ENCODE measurements around the gene CNN3.

Gene CNN3

DNA sequence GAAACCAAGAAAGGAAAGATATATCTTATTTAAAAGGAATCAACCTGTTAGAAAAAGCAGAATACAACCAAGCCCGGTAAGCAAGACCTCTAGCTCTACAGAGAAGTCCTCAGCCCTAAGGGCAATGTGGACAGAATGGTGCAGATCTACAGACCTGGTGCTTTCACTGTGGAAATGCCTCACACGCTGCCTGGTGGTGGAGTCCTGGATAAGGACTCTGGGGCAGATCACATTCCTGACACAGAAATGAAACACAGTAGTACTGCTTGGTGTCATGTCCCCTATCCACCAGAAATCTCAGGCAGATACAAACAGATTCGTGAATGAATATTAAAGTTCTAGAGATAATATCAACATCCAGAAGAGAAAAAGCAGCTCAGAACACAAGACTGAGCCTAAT, 6.8 kb downstream of the CNN3 start:
- Mint-ChIP-seq H3K9me3 (no peaks in the 10 kb centered on the region), H3K4me3 (no peak overlapping the region), H3K4me1 (ENCODE audit: low read depth) (peaks cover 6% of the 10 kb centered on the region), H3K36me3 (ENCODE audit: low read depth) (no peaks in the 10 kb centered on the region), H3K27me3 (peaks cover 12% of the 10 kb centered on the region), H3K27ac (no peak overlapping the region)

DNA sequence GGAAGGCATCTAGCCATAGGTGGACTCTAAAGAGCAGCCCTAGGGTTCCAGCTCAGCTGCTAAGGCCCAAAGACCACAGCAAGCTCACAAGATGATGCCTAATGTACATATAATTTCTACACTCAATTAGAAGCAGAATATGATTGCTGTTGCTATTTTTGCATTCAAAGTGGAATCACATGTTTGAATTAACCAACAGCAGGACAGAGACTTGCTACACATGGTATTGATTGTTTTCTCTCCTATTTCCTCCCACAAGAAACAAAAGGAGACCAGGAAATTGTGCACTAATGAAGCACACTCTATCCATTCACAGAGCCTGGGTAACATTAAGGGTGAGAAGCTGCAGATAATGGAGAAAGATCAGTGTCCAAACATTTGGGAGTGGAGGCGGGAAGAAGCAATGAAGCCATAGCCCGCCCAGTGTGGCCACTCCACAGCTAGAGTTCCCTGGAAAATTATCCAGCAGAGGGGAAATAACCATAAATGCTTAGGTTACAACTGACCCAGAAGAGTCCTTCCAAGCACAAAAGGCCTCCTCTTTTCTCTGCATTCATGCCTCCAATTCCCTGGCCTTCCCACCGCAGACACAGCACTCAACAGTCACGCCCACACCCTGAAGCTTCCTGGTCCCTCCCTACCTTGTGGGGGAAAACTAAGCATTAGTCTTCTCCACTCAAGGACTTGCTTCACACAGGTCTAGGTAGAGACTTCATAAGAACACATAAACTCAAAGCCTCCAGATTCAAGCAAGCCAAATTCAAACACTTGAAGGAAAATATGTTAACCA, 7.5 kb downstream of the CNN3 start:
- H3K27me3 Mint-ChIP-seq, result peaks cover 6% of the 10 kb centered on the region
- H3K36me3 Mint-ChIP-seq (ENCODE audit: low read depth), result no peaks in the 10 kb centered on the region
- peaks cover under 1% of the 10 kb centered on the region for H3K4me1 Mint-ChIP-seq (ENCODE audit: low read depth)
- H3K27ac Mint-ChIP-seq, result no peak overlapping the region
- no peaks in the 10 kb centered on the region for H3K9me3 Mint-ChIP-seq
- no peak overlapping the region for H3K4me3 Mint-ChIP-seq

DNA sequence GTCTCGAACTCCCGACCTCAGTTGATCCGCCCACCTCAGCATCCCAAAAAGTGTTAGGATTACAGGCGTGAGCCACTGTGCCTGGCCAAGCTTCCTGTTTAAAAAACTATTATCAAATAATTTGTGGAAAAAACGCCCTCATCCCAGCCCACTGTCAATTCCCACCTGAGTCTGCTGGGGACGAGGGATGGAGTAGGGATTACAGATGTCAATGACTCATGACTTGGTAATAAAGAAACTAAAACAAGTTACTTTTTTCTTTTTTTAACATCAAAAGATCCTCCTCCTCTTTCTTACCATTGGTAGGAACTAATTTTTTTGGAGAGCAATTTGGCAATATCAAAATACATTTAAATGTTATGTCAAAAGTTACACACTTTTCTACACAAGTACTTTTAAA, 9.7 kb downstream of the CNN3 start:
- Mint-ChIP-seq H3K27me3 (no peaks in the 10 kb centered on the region), H3K36me3 (ENCODE audit: low read depth) (no peaks in the 10 kb centered on the region), H3K4me1 (ENCODE audit: low read depth) (no peaks in the 10 kb centered on the region), H3K9me3 (no peaks in the 10 kb centered on the region), H3K4me3 (no peak overlapping the region), H3K27ac (no peak overlapping the region)

DNA sequence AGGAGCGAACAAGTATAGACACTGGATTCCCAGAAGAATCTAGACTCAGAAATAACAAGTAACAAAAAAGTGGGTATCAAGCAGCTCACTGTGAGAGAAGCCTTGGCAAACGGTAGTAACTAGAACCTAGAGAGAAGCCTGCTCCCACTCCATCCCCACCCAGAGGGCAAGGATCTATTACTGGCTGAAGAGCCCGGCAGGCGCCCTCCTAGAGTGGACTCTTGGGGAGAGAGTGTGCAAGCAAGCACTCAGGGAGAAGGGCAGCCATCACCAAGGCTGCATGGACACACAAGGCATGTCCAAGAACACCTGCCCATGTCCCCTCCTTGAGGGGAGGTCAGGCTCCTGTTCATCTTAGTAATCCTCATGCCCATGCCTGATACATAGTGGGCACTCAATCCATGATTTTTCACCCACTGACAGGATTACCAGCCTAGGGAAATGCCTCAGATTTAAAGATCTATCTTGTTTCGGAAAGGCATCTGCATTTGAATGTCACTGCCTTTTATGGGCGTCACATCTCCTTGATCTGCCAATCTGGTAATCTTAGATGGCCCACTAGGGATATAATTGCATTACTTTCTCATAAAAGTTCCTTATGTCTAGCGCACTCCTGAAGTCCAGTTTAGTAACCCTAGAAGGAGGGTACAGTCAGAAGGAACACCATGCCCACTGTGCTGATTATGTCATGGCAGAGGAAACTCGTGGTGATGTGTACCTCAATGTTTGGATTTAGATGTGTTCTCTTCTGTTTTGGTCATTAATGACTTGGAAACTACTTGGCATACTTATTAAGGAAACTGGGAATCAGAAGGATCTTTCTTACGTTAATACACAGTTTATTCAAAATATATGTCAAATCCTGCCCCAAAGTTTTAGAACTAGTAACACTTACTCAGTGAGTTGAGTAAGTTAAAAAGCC, 14.4 kb downstream of the CNN3 start:
- Mint-ChIP-seq H3K4me3 (no peak overlapping the region), H3K36me3 (ENCODE audit: low read depth) (no peaks in the 10 kb centered on the region)

DNA sequence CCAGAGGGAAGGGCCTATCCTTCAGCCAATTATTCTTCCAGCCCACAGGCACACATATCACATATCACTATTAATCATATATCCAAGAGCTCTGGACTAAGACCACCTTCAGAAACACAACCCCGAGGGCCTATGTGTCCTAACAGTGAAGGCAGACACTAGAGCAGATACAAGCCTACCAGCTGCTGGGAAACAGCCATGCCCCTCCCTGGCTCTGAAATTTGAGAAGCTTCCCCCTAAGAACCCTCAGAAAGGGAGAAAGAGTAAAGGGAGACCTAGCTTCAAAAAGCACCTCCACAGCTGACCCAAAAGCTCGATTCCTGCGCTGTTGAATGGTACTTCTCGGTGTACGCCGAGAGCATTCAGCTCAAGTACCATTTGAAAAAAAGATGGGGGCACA, 17.4 kb downstream of the CNN3 start:
- H3K9me3 Mint-ChIP-seq, result no peaks in the 10 kb centered on the region
- H3K36me3 Mint-ChIP-seq (ENCODE audit: low read depth), result no peaks in the 10 kb centered on the region
- no peaks in the 10 kb centered on the region for H3K4me1 Mint-ChIP-seq (ENCODE audit: low read depth)
- H3K4me3 Mint-ChIP-seq, result no peak overlapping the region
- no peaks in the 10 kb centered on the region for H3K27me3 Mint-ChIP-seq
- H3K27ac Mint-ChIP-seq, result no peak overlapping the region

More for the DNA sequence above, 14.4 kb downstream of the CNN3 start:
- H3K27me3 Mint-ChIP-seq, result no peaks in the 10 kb centered on the region
- H3K4me1 Mint-ChIP-seq (ENCODE audit: low read depth), result no peaks in the 10 kb centered on the region
- H3K27ac Mint-ChIP-seq, result no peak overlapping the region
- H3K9me3 Mint-ChIP-seq, result no peaks in the 10 kb centered on the region

DNA sequence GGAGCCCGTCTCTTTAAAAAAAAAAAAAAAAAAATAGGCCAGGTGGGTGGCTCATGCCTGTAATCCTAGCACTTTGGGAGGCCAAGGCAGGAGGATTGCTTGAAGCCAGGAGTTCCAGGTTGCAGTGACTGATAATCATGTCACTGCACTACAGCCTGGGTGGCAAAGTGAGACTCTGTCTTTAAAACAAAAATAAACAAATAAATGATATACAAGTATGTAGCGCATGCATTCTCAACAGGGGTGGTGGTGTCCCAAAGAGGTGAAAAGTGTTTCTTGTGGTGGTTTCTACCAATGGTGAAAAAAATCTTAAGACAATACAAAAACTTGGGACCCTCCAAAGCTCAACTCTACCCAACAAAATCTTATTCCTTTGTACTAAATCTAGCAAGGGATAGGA, 17.9 kb downstream of the CNN3 start:
- Mint-ChIP-seq H3K27ac (no peak overlapping the region), H3K9me3 (no peaks in the 10 kb centered on the region), H3K4me3 (no peak overlapping the region), H3K27me3 (no peaks in the 10 kb centered on the region), H3K36me3 (ENCODE audit: low read depth) (no peaks in the 10 kb centered on the region), H3K4me1 (ENCODE audit: low read depth) (no peaks in the 10 kb centered on the region)

DNA sequence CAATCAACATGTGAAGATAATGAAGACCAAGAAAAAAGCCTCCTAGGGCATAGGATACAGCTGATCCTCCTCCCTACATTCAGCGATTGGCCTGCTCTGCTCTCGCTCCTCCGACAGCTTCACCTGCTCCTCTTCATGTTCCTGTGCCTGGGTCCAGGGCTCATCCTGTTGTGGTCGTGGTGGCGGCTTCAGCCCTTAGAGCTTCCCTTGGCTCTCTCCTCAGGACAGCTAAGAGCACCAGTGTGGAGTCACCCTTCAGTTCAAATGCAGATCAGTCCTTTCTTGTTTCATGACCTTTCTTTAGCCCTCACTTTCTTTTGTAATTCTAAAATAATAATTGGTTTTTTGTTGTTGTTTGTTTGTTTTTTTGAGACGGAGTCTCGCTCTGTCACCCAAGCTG, 18.7 kb downstream of the CNN3 start:
- Mint-ChIP-seq H3K9me3 (no peaks in the 10 kb centered on the region), H3K27me3 (no peaks in the 10 kb centered on the region), H3K4me1 (ENCODE audit: low read depth) (no peaks in the 10 kb centered on the region), H3K27ac (no peak overlapping the region), H3K36me3 (ENCODE audit: low read depth) (no peaks in the 10 kb centered on the region), H3K4me3 (no peak overlapping the region)

DNA sequence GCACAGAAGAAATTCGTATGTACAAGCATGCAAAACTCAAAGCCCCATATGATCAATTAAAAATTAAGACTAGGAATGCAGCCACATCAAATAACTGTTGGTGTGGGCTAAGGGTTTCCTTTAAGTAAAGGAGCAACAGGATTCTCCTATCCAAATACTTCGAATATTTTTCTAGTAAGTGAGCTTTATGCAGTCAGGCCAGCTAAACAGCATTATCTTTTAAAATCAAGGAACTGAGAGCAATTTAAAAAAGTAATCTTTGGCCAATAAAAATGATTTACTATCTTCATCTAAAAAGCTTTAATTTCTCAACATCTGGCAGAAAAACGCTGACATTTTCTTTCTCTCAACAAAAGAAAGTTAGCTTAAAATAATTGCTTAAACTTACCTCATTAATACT, 19.8 kb downstream of the CNN3 start:
- Mint-ChIP-seq H3K36me3 (ENCODE audit: low read depth) (no peaks in the 10 kb centered on the region), H3K27ac (no peak overlapping the region), H3K4me1 (ENCODE audit: low read depth) (no peaks in the 10 kb centered on the region), H3K9me3 (no peaks in the 10 kb centered on the region), H3K27me3 (no peaks in the 10 kb centered on the region), H3K4me3 (no peak overlapping the region)

DNA sequence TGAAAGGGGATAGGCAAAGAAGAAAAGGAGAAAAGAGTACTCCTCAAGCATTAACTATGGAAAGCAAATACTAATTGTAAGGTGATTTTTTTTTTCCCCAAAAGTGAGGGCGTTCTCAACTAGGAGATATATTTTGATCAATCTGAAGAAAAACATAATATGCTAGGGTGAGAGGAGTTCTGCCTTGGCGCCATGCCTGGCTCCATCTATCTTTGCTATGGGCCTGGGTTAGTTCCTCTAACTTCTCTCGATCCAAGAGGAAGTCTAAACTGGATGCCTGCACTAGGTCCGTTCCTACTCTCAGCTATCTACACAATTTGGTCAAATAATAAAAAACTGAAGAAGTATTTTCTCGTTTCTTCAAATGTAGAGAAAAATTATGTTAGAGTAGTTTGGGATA, 20.5 kb downstream of the CNN3 start:
- Mint-ChIP-seq H3K27ac (no peak overlapping the region), H3K9me3 (no peaks in the 10 kb centered on the region), H3K4me3 (no peak overlapping the region), H3K27me3 (no peaks in the 10 kb centered on the region), H3K4me1 (ENCODE audit: low read depth) (no peaks in the 10 kb centered on the region), H3K36me3 (ENCODE audit: low read depth) (no peaks in the 10 kb centered on the region)

DNA sequence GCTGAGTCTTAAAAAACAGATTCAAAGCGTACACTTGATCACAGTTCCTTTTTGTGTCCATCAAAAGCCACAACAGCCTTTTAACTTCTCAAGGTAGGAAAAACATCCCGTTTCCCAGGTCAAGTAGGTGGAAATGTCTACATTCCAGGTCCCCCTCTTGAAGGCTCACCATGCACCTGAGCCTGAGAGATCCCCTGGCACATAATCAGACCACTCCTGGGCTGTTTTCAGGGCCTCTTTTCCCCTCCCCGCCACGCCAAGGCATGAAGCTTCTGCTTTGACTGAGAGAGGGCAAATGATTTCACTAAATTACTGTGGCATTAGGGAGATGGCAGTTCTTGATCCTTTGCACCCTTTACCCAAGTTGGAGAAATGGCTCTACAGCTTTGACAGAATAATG, 21.7 kb downstream of the CNN3 start:
- Mint-ChIP-seq H3K4me3 (no peak overlapping the region), H3K4me1 (ENCODE audit: low read depth) (no peaks in the 10 kb centered on the region), H3K27me3 (no peaks in the 10 kb centered on the region), H3K9me3 (no peaks in the 10 kb centered on the region), H3K27ac (no peak overlapping the region), H3K36me3 (ENCODE audit: low read depth) (no peaks in the 10 kb centered on the region)

DNA sequence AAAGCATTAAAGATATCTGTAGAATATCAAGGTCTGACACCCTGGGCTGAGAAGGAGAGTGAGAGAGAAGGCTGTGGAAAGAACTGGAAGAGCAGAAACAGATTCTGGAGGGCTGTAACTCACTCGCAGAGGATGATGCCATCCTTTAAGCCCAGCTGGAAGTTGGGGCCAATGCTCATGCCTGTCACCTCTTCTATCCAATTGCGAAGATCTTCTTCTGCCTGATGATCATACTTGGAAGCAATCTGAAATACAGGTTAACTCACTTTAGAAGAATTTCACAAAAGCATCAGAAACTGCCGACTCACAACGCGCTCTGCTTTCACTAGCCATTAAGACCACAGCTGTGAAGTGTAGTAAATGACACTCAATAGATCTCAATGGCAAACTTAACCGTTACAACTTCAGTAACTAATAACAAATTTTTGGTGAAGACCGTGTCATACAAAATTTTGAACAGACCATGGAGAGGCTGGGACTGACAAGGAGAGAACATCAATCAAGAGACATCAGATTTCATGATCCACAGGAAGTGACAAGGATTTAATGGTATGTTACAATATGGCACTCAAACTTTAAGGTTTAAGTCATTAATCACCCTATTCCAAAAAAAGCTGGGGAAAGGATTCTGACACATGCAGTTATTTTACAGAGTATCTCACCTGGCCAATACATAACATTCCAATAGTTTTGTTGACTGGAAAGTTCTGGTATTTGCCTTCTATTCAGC, 23.5 kb downstream of the CNN3 start:
- no peaks in the 10 kb centered on the region for H3K9me3 Mint-ChIP-seq
- H3K4me1 Mint-ChIP-seq (ENCODE audit: low read depth), result no peaks in the 10 kb centered on the region
- H3K27me3 Mint-ChIP-seq, result no peaks in the 10 kb centered on the region
- H3K27ac Mint-ChIP-seq, result no peak overlapping the region
- no peak overlapping the region for H3K4me3 Mint-ChIP-seq
- H3K36me3 Mint-ChIP-seq (ENCODE audit: low read depth), result no peaks in the 10 kb centered on the region

DNA sequence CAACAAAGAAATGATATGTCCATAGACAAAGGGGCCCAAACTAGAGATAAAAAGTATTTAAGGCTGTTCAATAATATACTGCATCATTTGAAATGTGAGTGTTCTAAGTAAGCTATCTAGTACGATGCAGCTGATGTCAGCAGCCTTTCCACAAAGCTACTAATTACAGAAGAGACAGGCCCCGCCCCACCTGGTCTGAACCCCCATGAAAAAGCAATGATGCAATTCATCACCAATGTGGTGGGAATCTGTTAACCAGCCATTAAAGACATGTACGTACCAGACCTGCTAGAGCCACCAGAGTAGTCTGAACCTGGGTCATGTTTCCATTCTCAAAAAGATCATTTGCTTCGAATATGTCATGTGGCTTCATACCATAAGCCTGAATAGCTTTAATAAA, 25.1 kb downstream of the CNN3 start:
- no peaks in the 10 kb centered on the region for H3K4me1 Mint-ChIP-seq (ENCODE audit: low read depth)
- H3K27ac Mint-ChIP-seq, result no peak overlapping the region
- no peak overlapping the region for H3K4me3 Mint-ChIP-seq
- H3K9me3 Mint-ChIP-seq, result no peaks in the 10 kb centered on the region
- no peaks in the 10 kb centered on the region for H3K36me3 Mint-ChIP-seq (ENCODE audit: low read depth)
- no peaks in the 10 kb centered on the region for H3K27me3 Mint-ChIP-seq

DNA sequence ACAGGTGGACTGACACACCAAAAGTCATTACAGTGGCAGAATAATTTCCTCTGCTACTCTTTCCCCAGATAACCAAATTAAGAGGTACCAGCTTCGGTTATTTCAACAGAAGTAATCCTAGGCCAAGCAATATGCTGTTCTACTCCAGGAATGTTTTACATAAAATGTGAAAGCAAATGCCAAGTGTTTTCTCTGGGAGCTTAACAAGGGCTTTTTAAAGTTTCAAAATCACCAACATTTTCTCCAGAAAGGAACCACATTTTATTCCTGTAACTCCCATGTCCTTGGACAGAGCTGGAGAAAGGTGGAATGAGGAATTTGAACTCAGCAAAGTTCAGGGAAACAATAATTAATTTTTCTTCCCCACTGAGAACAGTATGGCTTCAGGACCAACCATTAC, 27.2 kb downstream of the CNN3 start:
- no peaks in the 10 kb centered on the region for H3K9me3 Mint-ChIP-seq
- H3K4me3 Mint-ChIP-seq, result no peak overlapping the region
- H3K27ac Mint-ChIP-seq, result no peak overlapping the region
- H3K36me3 Mint-ChIP-seq (ENCODE audit: low read depth), result no peaks in the 10 kb centered on the region
- no peaks in the 10 kb centered on the region for H3K27me3 Mint-ChIP-seq
- no peaks in the 10 kb centered on the region for H3K4me1 Mint-ChIP-seq (ENCODE audit: low read depth)

DNA sequence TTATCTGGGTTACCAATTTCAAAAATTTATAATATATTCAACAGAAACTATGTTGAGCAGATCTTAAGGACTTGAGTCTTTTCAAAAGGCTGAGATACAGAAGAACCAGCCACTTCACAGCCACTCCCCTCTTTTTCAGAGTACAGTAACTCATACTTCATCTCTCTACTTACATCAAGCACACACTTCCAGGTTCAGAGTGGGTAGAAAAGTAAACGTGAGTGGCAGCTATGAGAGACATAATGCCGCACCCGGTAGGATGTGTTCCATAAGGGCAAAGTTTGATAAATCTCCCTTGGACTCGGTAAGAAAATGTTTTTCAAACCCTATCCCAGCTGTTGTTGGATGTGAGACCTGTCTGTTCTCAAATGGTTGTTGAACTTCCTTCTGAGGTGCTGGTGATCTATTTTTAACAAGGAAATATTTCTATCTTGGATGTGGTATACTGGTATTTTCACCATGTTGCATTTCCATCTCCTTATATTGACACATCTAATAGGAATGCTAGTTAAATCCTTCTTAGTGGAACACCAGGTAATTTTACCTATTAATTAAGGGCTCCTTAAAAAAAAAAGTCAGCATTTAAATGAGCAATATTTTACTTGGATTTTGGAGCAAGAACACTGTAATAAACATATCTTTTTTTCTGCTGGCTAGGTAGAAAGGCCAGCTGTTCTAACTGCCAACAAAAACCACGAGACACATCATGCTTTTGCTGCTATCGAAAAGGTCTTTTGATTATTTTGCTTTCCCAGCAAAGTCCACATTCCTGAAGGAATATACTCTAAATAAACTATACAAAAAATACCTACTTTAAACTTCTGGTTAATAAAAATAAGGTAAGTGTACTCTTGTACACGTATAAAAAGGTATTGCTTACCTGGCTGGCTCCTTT, 28.2 kb downstream of the CNN3 start:
- no peak overlapping the region for H3K4me3 Mint-ChIP-seq
- H3K9me3 Mint-ChIP-seq, result no peaks in the 10 kb centered on the region
- no peaks in the 10 kb centered on the region for H3K4me1 Mint-ChIP-seq (ENCODE audit: low read depth)
- H3K27me3 Mint-ChIP-seq, result no peaks in the 10 kb centered on the region
- H3K36me3 Mint-ChIP-seq (ENCODE audit: low read depth), result no peaks in the 10 kb centered on the region
- no peak overlapping the region for H3K27ac Mint-ChIP-seq
